Measurements from ENCODE around the gene PLEKHO1. TPM values are rescaled to one million over a fixed set of nuclear protein-coding genes. Genes with fewer than 3 reads are reported as not detected.
"Not testable (repeated sequence)": the region's sequence is repeated elsewhere in the genome, so short reads cannot be mapped to it uniquely, and the experiment has no call there.

PLEKHO1 gene
- total RNA-seq, 1 donor from 2014 or later, result 84.7 TPM

- no peak for DNase-seq (ENCODE audit: low spot score)
These were observed 23.4 kb downstream of the PLEKHO1 start for GRCh38 chr1:150173141-150173585.

- no peak for DNase-seq (ENCODE audit: low spot score)
These were observed 26.9 kb downstream of the PLEKHO1 start for GRCh38 chr1:150176593-150176992.

- DNase-seq (ENCODE audit: low spot score), result no peak
These were observed 28.8 kb downstream of the PLEKHO1 start for GRCh38 chr1:150178548-150178947.

GRCh38 chr1:150179867-150180266 is 30.2 kb downstream of the PLEKHO1 start:
- no peak for DNase-seq (ENCODE audit: low spot score)

GRCh38 chr1:150180474-150180873 is 30.8 kb downstream of the PLEKHO1 start:
- DNase-seq (ENCODE audit: low spot score), result no peak

GRCh38 chr1:150182247-150182646 is 32.5 kb downstream of the PLEKHO1 start:
- no peak for DNase-seq (ENCODE audit: low spot score)

- no peak for DNase-seq (ENCODE audit: low spot score)
These were observed 33.3 kb downstream of the PLEKHO1 start for GRCh38 chr1:150183061-150183460.

- DNase-seq (ENCODE audit: low spot score), result no peak
These were observed 35.8 kb downstream of the PLEKHO1 start for GRCh38 chr1:150185481-150185880.

- not testable (repeated sequence) for DNase-seq (ENCODE audit: low spot score)
These were observed 36.7 kb downstream of the PLEKHO1 start for GRCh38 chr1:150186438-150186788.

- peak; percentile 58 for DNase-seq (ENCODE audit: low spot score)
These were observed 37.3 kb downstream of the PLEKHO1 start for GRCh38 chr1:150186789-150187559.

- DNase-seq (ENCODE audit: low spot score), result no peak
These were observed 37.8 kb downstream of the PLEKHO1 start for GRCh38 chr1:150187560-150187931.

GRCh38 chr1:150192012-150192411 is 42.3 kb downstream of the PLEKHO1 start:
- peak; percentile 73 for DNase-seq (ENCODE audit: low spot score)

GRCh38 chr1:150194381-150195031 is 44.8 kb downstream of the PLEKHO1 start:
- peak; percentile 47 for DNase-seq (ENCODE audit: low spot score)

- DNase-seq (ENCODE audit: low spot score), result no peak
These were observed 46.7 kb downstream of the PLEKHO1 start for GRCh38 chr1:150196417-150196816.

- no peak for DNase-seq (ENCODE audit: low spot score)
These were observed 57.7 kb downstream of the PLEKHO1 start for GRCh38 chr1:150207281-150207971.

GRCh38 chr1:150208460-150208859 is 58.7 kb downstream of the PLEKHO1 start:
- not testable (repeated sequence) for DNase-seq (ENCODE audit: low spot score)

Other genes with a start within 250 kb of the PLEKHO1 start
- gene SV2A, start 232.1 kb upstream of the PLEKHO1 start, total RNA-seq (ENCODE audit: insufficient read depth, low replicate concordance), result 3.6 TPM
- 3.1 TPM for gene SF3B4, start 222.1 kb upstream of the PLEKHO1 start, total RNA-seq (ENCODE audit: insufficient read depth, low replicate concordance)
- 14.2 TPM for gene MTMR11, start 213.0 kb upstream of the PLEKHO1 start, total RNA-seq (ENCODE audit: insufficient read depth, low replicate concordance)
- gene OTUD7B, start 139.2 kb upstream of the PLEKHO1 start, total RNA-seq (ENCODE audit: insufficient read depth, low replicate concordance), result 16.4 TPM
- gene VPS45, start 82.1 kb upstream of the PLEKHO1 start, total RNA-seq (ENCODE audit: insufficient read depth, low replicate concordance), result 43.6 TPM
- 29.9 TPM for gene ANP32E, start 86.2 kb downstream of the PLEKHO1 start, total RNA-seq (ENCODE audit: insufficient read depth, low replicate concordance)
- 0.48 TPM for gene CA14, start 107.9 kb downstream of the PLEKHO1 start, total RNA-seq (ENCODE audit: insufficient read depth, low replicate concordance)
- 49.6 TPM for gene APH1A, start 119.1 kb downstream of the PLEKHO1 start, total RNA-seq (ENCODE audit: insufficient read depth, low replicate concordance)
- gene C1orf54, start 122.9 kb downstream of the PLEKHO1 start, total RNA-seq (ENCODE audit: insufficient read depth, low replicate concordance), result 75.4 TPM
- 3.4 TPM for gene CIART, start 132.6 kb downstream of the PLEKHO1 start, total RNA-seq (ENCODE audit: insufficient read depth, low replicate concordance)
- gene MRPS21, start 143.9 kb downstream of the PLEKHO1 start, total RNA-seq (ENCODE audit: insufficient read depth, low replicate concordance), result 32.0 TPM
- 74.4 TPM for gene PRPF3, start 171.6 kb downstream of the PLEKHO1 start, total RNA-seq (ENCODE audit: insufficient read depth, low replicate concordance)
- 11.1 TPM for gene RPRD2, start 214.2 kb downstream of the PLEKHO1 start, total RNA-seq (ENCODE audit: insufficient read depth, low replicate concordance)